Suprapubic skin (tissue), 4 donors: Measurements from ENCODE around the gene DCD. TPM values are rescaled to one million over a fixed set of nuclear protein-coding genes. Genes with fewer than 3 reads are reported as not detected.

Source experiments
- DNase-seq, 2 donors: peaks; one replicate each; pipeline ENCODE4 v3.0.0-alpha.2; 2019; ENCODE audit warnings: low spot score in 2 of 2
- H3K27ac ChIP-seq: fragments of 200-600 bp; sonication (generic); one replicate; pipeline ENCODE4 v1.5.1; 2019
- H3K27me3 ChIP-seq: fragments of 200-600 bp; sonication (generic); one replicate; pipeline ENCODE4 v1.5.1; 2019
- H3K36me3 ChIP-seq: fragments of 200-600 bp; sonication (generic); one replicate; pipeline ENCODE4 v1.5.1; 2019
- H3K4me1 ChIP-seq: fragments of 200-600 bp; sonication (generic); one replicate; pipeline ENCODE4 v1.5.1; 2019
- H3K4me3 ChIP-seq: fragments of 200-600 bp; sonication (generic); one replicate; pipeline ENCODE4 v1.5.1; 2019; ENCODE audit warnings: mild to moderate bottlenecking
- H3K9me3 ChIP-seq: fragments of 200-600 bp; sonication (generic); one replicate; pipeline ENCODE4 v1.5.1; 2019
- EP300 ChIP-seq: sonication (generic); formaldehyde crosslinking; IDR thresholded peaks from one replicate; pipeline ENCODE4 v1.6.1; 2017; ENCODE audit warnings: antibody characterized with exemption
- POLR2A ChIP-seq, 2 donors: fragments of 450-650 bp; IDR thresholded peaks; one replicate each; pipeline ENCODE4 v1.6.1; 2017; ENCODE audit warnings: antibody characterized with exemption in 2 of 2, mild to moderate bottlenecking in 2 of 2, moderate library complexity in 2 of 2
- POLR2AphosphoS5 ChIP-seq, 3 donors: sonication (generic); formaldehyde crosslinking; IDR thresholded peaks; one replicate each; pipeline ENCODE4 v1.6.1; 2017; ENCODE audit warnings: antibody characterized with exemption in 3 of 3
- WGBS: methylation state at CpG from one replicate; pipeline ENCODE4 v1.1.5; 2018; 5-methylcytosine and 5-hydroxymethylcytosine counted together
- total RNA-seq, 4 donors: library from RNA; depleted of rRNA; stranded (reverse); fragments of >200 nt; gene quantifications; one replicate each; pipeline ENCODE4 v1.1.0, GENCODE V29; 2016
- TF ChIP-seq, protein P1 (sequence below), 2 donors: fragments of 200-600 bp in 1 of 2; fragments of 450-650 bp in 1 of 2; sonication (generic) in 1 of 2; IDR thresholded peaks; one replicate each; pipeline ENCODE4 v1.5.1; 2016 to 2019; ENCODE audit warnings: antibody characterized with exemption in 2 of 2, mild to moderate bottlenecking in 1 of 2, moderate library complexity in 1 of 2

DCD gene
- total RNA-seq, 4 donors from 2014 or later, result 1,519 to 3,186 (median 2,298) TPM

DNA sequence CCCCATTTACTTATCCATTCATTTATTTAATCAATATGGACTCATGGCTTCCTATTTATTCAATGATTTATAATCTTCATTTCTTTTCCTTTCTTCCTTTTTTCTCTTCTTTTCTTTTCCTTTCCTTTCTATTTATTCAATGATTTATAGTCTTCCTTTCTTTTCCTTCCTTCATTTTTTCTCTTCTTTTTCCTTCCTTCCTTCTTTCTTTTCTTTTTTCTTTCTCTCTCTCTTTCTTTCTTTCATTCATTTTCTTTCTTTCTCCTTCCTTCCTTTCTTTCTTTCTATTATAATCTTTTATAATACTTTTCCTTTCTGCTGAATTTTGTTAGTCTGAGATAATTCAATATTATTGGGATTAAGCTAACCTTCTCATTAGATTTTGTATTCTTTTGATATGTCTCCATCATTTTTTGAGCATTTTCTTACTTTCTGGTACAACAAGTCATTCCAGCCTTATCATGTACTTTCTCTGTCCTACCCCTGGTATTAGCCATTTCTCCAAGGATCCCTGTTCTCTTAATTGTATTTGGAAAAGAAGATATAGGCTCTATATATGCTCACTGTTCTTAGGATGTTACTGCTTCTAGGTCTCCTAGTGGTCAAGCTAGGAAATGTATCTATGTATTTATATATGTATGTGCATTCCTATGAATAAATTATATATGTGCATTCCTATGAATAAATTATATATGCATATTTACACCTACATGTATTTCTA, 25.5 kb downstream of the DCD start:
- TF ChIP-seq, protein P1, sequence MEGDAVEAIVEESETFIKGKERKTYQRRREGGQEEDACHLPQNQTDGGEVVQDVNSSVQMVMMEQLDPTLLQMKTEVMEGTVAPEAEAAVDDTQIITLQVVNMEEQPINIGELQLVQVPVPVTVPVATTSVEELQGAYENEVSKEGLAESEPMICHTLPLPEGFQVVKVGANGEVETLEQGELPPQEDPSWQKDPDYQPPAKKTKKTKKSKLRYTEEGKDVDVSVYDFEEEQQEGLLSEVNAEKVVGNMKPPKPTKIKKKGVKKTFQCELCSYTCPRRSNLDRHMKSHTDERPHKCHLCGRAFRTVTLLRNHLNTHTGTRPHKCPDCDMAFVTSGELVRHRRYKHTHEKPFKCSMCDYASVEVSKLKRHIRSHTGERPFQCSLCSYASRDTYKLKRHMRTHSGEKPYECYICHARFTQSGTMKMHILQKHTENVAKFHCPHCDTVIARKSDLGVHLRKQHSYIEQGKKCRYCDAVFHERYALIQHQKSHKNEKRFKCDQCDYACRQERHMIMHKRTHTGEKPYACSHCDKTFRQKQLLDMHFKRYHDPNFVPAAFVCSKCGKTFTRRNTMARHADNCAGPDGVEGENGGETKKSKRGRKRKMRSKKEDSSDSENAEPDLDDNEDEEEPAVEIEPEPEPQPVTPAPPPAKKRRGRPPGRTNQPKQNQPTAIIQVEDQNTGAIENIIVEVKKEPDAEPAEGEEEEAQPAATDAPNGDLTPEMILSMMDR (IDR thresholded peaks at IDR 0.05), result no peak
- TF ChIP-seq POLR2A (IDR thresholded peaks at IDR 0.05), result no peak
- TF ChIP-seq EP300, result no peak
- TF ChIP-seq POLR2AphosphoS5 (IDR thresholded peaks at IDR 0.05), result no peak
- Histone ChIP-seq H3K4me3 (no peak overlapping the region), H3K9me3 (no peaks in the 10 kb centered on the region), H3K27ac (no peak overlapping the region), H3K4me1 (no peaks in the 10 kb centered on the region), H3K27me3 (peaks cover 15% of the 10 kb centered on the region), H3K36me3 (no peaks in the 10 kb centered on the region)
- no peak for DNase-seq

DNA sequence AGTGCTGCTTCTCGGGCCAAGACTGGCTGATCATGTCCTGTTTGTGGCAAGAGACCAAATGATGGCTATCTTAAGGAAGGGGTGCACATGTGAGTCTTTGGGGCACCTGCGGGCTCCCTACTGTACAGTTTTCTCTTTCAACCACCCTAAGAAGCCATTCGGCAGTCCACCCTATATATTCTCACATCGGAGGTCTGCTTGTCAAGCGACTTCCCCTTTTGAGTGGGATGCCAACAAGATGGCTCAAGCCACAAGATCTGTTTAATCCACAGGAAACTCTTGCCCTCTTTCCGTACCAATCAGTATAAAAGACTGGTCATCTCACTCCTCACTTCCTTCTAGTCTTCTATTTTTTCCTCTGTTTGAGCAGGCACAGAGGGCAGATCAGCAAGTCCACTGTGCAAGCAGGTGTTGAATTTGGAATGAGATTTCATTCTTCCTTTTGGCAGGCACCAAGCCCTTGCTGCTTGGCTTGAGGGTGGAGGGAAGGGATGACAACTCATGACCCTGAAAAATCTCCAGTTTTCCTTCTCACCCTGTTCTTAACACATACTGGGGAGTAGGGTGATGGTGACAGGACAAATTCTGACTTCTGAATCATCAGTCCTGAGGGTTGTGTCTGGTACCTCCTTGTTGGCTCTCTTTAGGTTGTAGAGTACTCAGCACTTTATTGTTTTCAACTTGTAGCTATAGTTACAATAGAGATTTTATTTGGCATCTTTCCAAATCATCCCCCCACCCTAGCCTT, 31.1 kb downstream of the DCD start:
- WGBS, result 65% methylated on average over 6 of the region's 6 CpGs
- Histone ChIP-seq H3K4me1 (peaks cover 9% of the 10 kb centered on the region), H3K4me3 (no peak overlapping the region), H3K9me3 (no peaks in the 10 kb centered on the region), H3K27me3 (peaks cover 13% of the 10 kb centered on the region), H3K36me3 (no peaks in the 10 kb centered on the region), H3K27ac (no peak overlapping the region)
- TF ChIP-seq EP300 (no peak), POLR2AphosphoS5 (IDR thresholded peaks at IDR 0.05) (no peak), POLR2A (IDR thresholded peaks at IDR 0.05) (no peak)
- TF ChIP-seq, protein P1 (IDR thresholded peaks at IDR 0.05), result no peak
- DNase-seq, result peak in 1 of 2 donors; percentile 40

DNA sequence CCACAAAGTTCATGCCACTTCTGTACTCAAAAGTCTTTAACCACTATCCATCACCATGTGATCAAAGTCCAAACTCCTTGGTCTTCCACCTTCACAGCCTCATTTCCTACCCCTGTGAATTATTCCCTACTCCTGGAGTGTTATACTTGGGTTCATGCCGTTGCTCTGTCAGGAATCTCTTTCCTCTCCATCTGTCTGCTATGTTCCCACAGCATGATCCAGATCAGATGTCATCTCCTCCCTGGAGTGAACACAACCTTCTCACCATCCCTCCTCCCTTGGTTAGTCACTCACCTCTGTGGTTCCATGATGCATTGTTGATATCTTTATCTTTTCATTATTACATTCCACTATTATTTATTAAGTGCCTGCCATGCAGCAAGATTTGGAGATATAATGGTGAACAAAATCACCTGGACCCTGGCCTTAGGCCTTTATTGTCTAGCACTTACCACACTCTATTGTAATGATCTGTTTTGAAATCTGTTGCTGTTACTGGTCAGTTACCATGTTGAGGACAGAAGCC, 35.9 kb downstream of the DCD start:
- no peak overlapping the region for H3K4me3 ChIP-seq
- 41% methylated on average over 1 of the region's 1 CpG for WGBS
- H3K27me3 ChIP-seq, result peaks cover 16% of the 10 kb centered on the region
- H3K9me3 ChIP-seq, result no peaks in the 10 kb centered on the region
- H3K4me1 ChIP-seq, result peaks cover 9% of the 10 kb centered on the region
- no peaks in the 10 kb centered on the region for H3K36me3 ChIP-seq
- no peak for DNase-seq
- H3K27ac ChIP-seq, result no peak overlapping the region
- TF ChIP-seq, protein P1 (IDR thresholded peaks at IDR 0.05), result no peak
- TF ChIP-seq POLR2AphosphoS5 (IDR thresholded peaks at IDR 0.05) (no peak), POLR2A (IDR thresholded peaks at IDR 0.05) (no peak), EP300 (no peak)

DNA sequence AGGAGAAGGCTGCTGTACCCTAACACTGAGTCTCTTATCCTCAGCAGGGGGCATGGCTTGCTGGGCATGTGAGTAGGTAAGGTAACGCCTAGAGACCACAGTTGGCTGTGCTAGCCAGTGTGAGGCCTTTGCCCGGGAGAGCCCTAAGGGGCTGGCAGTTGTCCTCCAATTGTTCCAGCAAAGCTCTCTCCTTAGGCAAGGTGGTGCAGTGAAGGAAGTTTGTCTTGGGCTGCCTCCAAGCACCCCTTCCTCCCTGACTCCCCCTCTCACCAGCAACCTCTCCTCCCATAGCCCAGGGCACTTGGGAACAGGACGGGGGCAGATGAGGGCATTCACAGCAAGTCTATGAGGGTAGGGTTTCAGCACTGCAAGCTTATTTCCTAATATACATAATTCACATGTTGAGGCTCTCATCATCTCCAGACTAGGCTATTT, 36.4 kb downstream of the DCD start:
- H3K36me3 ChIP-seq, result no peaks in the 10 kb centered on the region
- no peaks in the 10 kb centered on the region for H3K9me3 ChIP-seq
- no peak overlapping the region for H3K4me3 ChIP-seq
- no peak for TF ChIP-seq POLR2AphosphoS5 (IDR thresholded peaks at IDR 0.05)
- TF ChIP-seq, protein P1 (IDR thresholded peaks at IDR 0.05), result no peak
- no peak for TF ChIP-seq EP300
- TF ChIP-seq POLR2A (IDR thresholded peaks at IDR 0.05), result no peak
- WGBS, result 54% methylated on average over 3 of the region's 3 CpGs
- H3K4me1 ChIP-seq, result peaks cover 4% of the 10 kb centered on the region
- H3K27ac ChIP-seq, result no peak overlapping the region
- H3K27me3 ChIP-seq, result peaks cover 16% of the 10 kb centered on the region
- DNase-seq, result peak in 1 of 2 donors; percentile 57

DNA sequence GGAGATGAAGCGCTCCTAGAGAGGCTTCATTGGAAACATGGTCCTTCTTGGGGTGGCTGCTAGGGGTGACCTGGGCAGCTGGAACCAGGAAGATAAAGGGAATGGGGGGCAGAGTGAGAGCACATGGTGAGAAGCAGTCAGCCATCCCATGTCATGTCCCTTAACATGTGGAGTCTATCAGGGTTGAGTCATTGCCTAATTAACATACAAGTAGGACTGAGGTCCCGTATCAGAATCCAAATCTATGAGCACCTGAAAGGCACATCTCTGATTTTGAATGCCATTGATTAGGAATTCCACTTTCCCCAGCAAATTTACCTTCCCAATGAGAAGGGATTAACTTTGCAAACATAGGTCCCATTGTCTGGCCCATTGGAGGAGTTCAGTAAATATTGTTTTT, 39.4 kb downstream of the DCD start:
- Histone ChIP-seq H3K27ac (no peak overlapping the region), H3K4me3 (no peak overlapping the region), H3K36me3 (no peaks in the 10 kb centered on the region), H3K27me3 (peaks cover 9% of the 10 kb centered on the region), H3K9me3 (no peaks in the 10 kb centered on the region), H3K4me1 (no peaks in the 10 kb centered on the region)
- TF ChIP-seq POLR2A (IDR thresholded peaks at IDR 0.05), result no peak
- no peak for TF ChIP-seq POLR2AphosphoS5 (IDR thresholded peaks at IDR 0.05)
- TF ChIP-seq EP300, result no peak
- TF ChIP-seq, protein P1 (IDR thresholded peaks at IDR 0.05), result no peak
- DNase-seq, result no peak
- 70% methylated on average over 2 of the region's 2 CpGs for WGBS
